WTC11 (cell line): Measurements from ENCODE around the gene TSACC. TPM values are rescaled to one million over a fixed set of nuclear protein-coding genes. Genes with fewer than 3 reads are reported as not detected.

Experiments
- ATAC-seq: fragments of 200-7000 bp; cut with Tn5 transposase; 2 replicates; pipeline ENCODE4 v1.10.0; 2021; ENCODE audit warnings: mild to moderate bottlenecking, moderate library complexity
- CTCF ChIA-PET: fragments of 300-600 bp; sonication (Branson Sonifier 250); formaldehyde crosslinking; loops from one replicate; lab custom pipeline; 2021; ENCODE audit warnings: antibody characterized with exemption; lab: Charles Lee
- POLR2A ChIA-PET: fragments of 350-600 bp; sonication (Branson Sonifier 250); formaldehyde crosslinking; loops from one replicate; lab custom pipeline; 2021; ENCODE audit warnings: antibody characterized with exemption; lab: Charles Lee
- DNase-seq: peaks from one replicate; pipeline ENCODE4 v3.0.0; 2021; ENCODE audit warnings: low spot score
- H3K27ac Mint-ChIP-seq: 2 replicates; pipeline ENCODE4 v1.8.0; 2021; ENCODE audit warnings: mixed read lengths
- H3K27me3 Mint-ChIP-seq: 2 replicates; pipeline ENCODE4 v1.8.0; 2021; ENCODE audit warnings: low read depth, mild to moderate bottlenecking, moderate library complexity, mixed read lengths
- H3K36me3 Mint-ChIP-seq: 2 replicates; pipeline ENCODE4 v1.8.0; 2021; ENCODE audit warnings: mixed read lengths
- H3K4me1 Mint-ChIP-seq: 2 replicates; pipeline ENCODE4 v1.8.0; 2022; ENCODE audit warnings: mixed read lengths
- H3K4me3 Mint-ChIP-seq: 2 replicates; pipeline ENCODE4 v1.8.0; 2021; ENCODE audit warnings: mild to moderate bottlenecking, moderate library complexity, mixed read lengths
- H3K9me3 Mint-ChIP-seq: 2 replicates; pipeline ENCODE4 v1.8.0; 2021; ENCODE audit warnings: mixed read lengths
- CBFB ChIP-seq: sonication (generic); formaldehyde crosslinking; IDR thresholded peaks from 2 replicates; pipeline ENCODE4 v1.8.1; 2022; ENCODE audit warnings: mild to moderate bottlenecking, low read depth, missing genetic modification reagents
- CREB1 ChIP-seq: sonication (generic); formaldehyde crosslinking; IDR thresholded peaks from 2 replicates; pipeline ENCODE4 v1.8.0; 2023; ENCODE audit warnings: mild to moderate bottlenecking, missing genetic modification reagents
- E2F5 ChIP-seq: sonication (generic); formaldehyde crosslinking; IDR thresholded peaks from 2 replicates; pipeline ENCODE4 v1.8.1; 2022; ENCODE audit warnings: mild to moderate bottlenecking, moderate library complexity, missing genetic modification reagents
- ETV6 ChIP-seq: sonication (generic); formaldehyde crosslinking; IDR thresholded peaks from 2 replicates; pipeline ENCODE4 v1.8.1; 2022; ENCODE audit warnings: mild to moderate bottlenecking, missing genetic modification reagents
- FOXK1 ChIP-seq: sonication (generic); formaldehyde crosslinking; IDR thresholded peaks from 2 replicates; pipeline ENCODE4 v1.8.0; 2022; ENCODE audit warnings: mild to moderate bottlenecking, moderate library complexity, missing genetic modification reagents
- FOXP4 ChIP-seq: sonication (generic); formaldehyde crosslinking; IDR thresholded peaks from 2 replicates; pipeline ENCODE4 v1.8.0; 2022; ENCODE audit warnings: mild to moderate bottlenecking, missing genetic modification reagents
- GRHL2 ChIP-seq: fragments of 250-450 bp; sonication (Bioruptor Pico); IDR thresholded peaks from 2 replicates; pipeline ENCODE4 v1.8.0; 2022; ENCODE audit warnings: mild to moderate bottlenecking, moderate library complexity; ENCODE audit not compliant: insufficient replicate concordance, severe bottlenecking
- GTF2I ChIP-seq: fragments of 250-450 bp; sonication (Bioruptor Pico); conservative IDR thresholded peaks from 2 replicates; pipeline ENCODE4 v1.4.0; 2021; ENCODE audit warnings: mild to moderate bottlenecking
- HMGA2 ChIP-seq: fragments of 250-450 bp; sonication (Bioruptor Pico); IDR thresholded peaks from 2 replicates; pipeline ENCODE4 v1.4.0; 2021; ENCODE audit warnings: mild to moderate bottlenecking, moderate library complexity
- HMGXB4 ChIP-seq: sonication (generic); formaldehyde crosslinking; IDR thresholded peaks from 2 replicates; pipeline ENCODE4 v1.8.1; 2023; ENCODE audit warnings: mild to moderate bottlenecking, moderate library complexity, missing genetic modification reagents
- JAZF1 ChIP-seq: fragments of 250-450 bp; sonication (Bioruptor Pico); IDR thresholded peaks from 2 replicates; pipeline ENCODE4 v1.9.0; 2021; ENCODE audit warnings: moderate library complexity, mild to moderate bottlenecking, inconsistent platforms
- KAT7 ChIP-seq: sonication (generic); formaldehyde crosslinking; IDR thresholded peaks from 2 replicates; pipeline ENCODE4 v1.8.1; 2023; ENCODE audit warnings: missing genetic modification reagents, mild to moderate bottlenecking, borderline replicate concordance
- MAX ChIP-seq: sonication (generic); formaldehyde crosslinking; IDR thresholded peaks from 2 replicates; pipeline ENCODE4 v1.8.0; 2022; ENCODE audit warnings: mild to moderate bottlenecking, missing genetic modification reagents
- MLX ChIP-seq: sonication (generic); formaldehyde crosslinking; IDR thresholded peaks from 2 replicates; pipeline ENCODE4 v1.8.1; 2023; ENCODE audit warnings: mild to moderate bottlenecking, missing genetic modification reagents, moderate library complexity
- MXD4 ChIP-seq: fragments of 250-450 bp; sonication (Bioruptor Pico); IDR thresholded peaks from 2 replicates; pipeline ENCODE4 v1.8.0; 2021; ENCODE audit warnings: mild to moderate bottlenecking, moderate library complexity, borderline replicate concordance
- MYBL2 ChIP-seq: sonication (generic); formaldehyde crosslinking; IDR thresholded peaks from 2 replicates; pipeline ENCODE4 v1.8.1; 2023; ENCODE audit warnings: mild to moderate bottlenecking, moderate library complexity, missing genetic modification reagents
- NFYB ChIP-seq: sonication (generic); formaldehyde crosslinking; conservative IDR thresholded peaks from 2 replicates; pipeline ENCODE4 v1.8.0; 2022; ENCODE audit warnings: low read depth, missing genetic modification reagents
- NR2C2 ChIP-seq: sonication (generic); formaldehyde crosslinking; IDR thresholded peaks from 2 replicates; pipeline ENCODE4 v1.8.0; 2022; ENCODE audit warnings: mild to moderate bottlenecking, missing genetic modification reagents
- PRRX2 ChIP-seq: fragments of 250-450 bp; sonication (Bioruptor Pico); IDR thresholded peaks from 2 replicates; pipeline ENCODE4 v1.8.0; 2021; ENCODE audit warnings: mild to moderate bottlenecking
- SP1 ChIP-seq: sonication (generic); formaldehyde crosslinking; conservative IDR thresholded peaks from 2 replicates; pipeline ENCODE4 v1.8.1; 2022; ENCODE audit warnings: missing genetic modification reagents
- TEAD1 ChIP-seq: sonication (generic); formaldehyde crosslinking; IDR thresholded peaks from 2 replicates; pipeline ENCODE4 v1.8.0; 2022; ENCODE audit warnings: mild to moderate bottlenecking, missing genetic modification reagents
- TEAD4 ChIP-seq: sonication (generic); formaldehyde crosslinking; IDR thresholded peaks from 2 replicates; pipeline ENCODE4 v1.8.0; 2022; ENCODE audit warnings: mild to moderate bottlenecking, missing genetic modification reagents
- USF2 ChIP-seq: sonication (generic); formaldehyde crosslinking; IDR thresholded peaks from 2 replicates; pipeline ENCODE4 v1.8.1; 2023; ENCODE audit warnings: mild to moderate bottlenecking, missing genetic modification reagents, moderate library complexity
- ZNF121 ChIP-seq: sonication (generic); formaldehyde crosslinking; IDR thresholded peaks from 2 replicates; pipeline ENCODE4 v1.8.0; 2023; ENCODE audit warnings: missing genetic modification reagents
- ZNF138 ChIP-seq: sonication (generic); formaldehyde crosslinking; conservative IDR thresholded peaks from 2 replicates; pipeline ENCODE4 v1.8.1; 2022; ENCODE audit warnings: mild to moderate bottlenecking, moderate library complexity, missing genetic modification reagents
- ZNF263 ChIP-seq: sonication (generic); formaldehyde crosslinking; IDR thresholded peaks from 2 replicates; pipeline ENCODE4 v1.8.1; 2022; ENCODE audit warnings: low read depth, mild to moderate bottlenecking, moderate library complexity, missing genetic modification reagents
- ZNF281 ChIP-seq: sonication (generic); formaldehyde crosslinking; IDR thresholded peaks from 2 replicates; pipeline ENCODE4 v1.8.0; 2023; ENCODE audit warnings: mild to moderate bottlenecking, missing genetic modification reagents
- ZNF317 ChIP-seq: sonication (generic); formaldehyde crosslinking; IDR thresholded peaks from 2 replicates; pipeline ENCODE4 v1.8.1; 2023; ENCODE audit warnings: low read depth, mild to moderate bottlenecking, moderate library complexity, missing genetic modification reagents, borderline replicate concordance
- ZNF416 ChIP-seq: fragments of 250-450 bp; sonication (Bioruptor Pico); IDR thresholded peaks from 2 replicates; pipeline ENCODE4 v1.9.0; 2021; ENCODE audit warnings: mild to moderate bottlenecking, inconsistent platforms
- total RNA-seq: library from RNA; stranded (reverse); gene quantifications from 3 replicates; pipeline ENCODE4 v1.2.3, GENCODE V29; 2021

TSACC gene
- total RNA-seq, 1 experiment from 2014 or later, result 1.8 TPM

- CTCF ChIA-PET, result interaction anchor here (1.5 kb wide), 1 partner anchor 11 kb away, joined by 4 read pairs; the partner anchor contains the start of gene SMG5
- H3K9me3 Mint-ChIP-seq, result no peaks in the 10 kb centered on the region
- no peak overlapping the region for H3K27ac Mint-ChIP-seq
- H3K4me3 Mint-ChIP-seq, result no peak overlapping the region
- POLR2A ChIA-PET, result no interaction called here
- no peaks in the 10 kb centered on the region for H3K27me3 Mint-ChIP-seq
- peaks cover 7% of the 10 kb centered on the region for H3K4me1 Mint-ChIP-seq
- no peak for TF ChIP-seq KAT7
- TF ChIP-seq PRRX2 (CRISPR knock-in tag), result no peak
- no peak for TF ChIP-seq ZNF121
- TF ChIP-seq ZNF317 (CRISPR knock-in tag), result no peak
- no peak for TF ChIP-seq HMGXB4 (CRISPR knock-in tag)
- TF ChIP-seq TEAD4 (CRISPR knock-in tag), result no peak
- no peak for TF ChIP-seq GRHL2 (CRISPR knock-in tag)
- no peak for TF ChIP-seq MYBL2 (CRISPR knock-in tag)
- no peak for TF ChIP-seq SP1 (CRISPR knock-in tag)
- no peak for TF ChIP-seq GTF2I (CRISPR knock-in tag)
- TF ChIP-seq ETV6 (CRISPR knock-in tag), result no peak
- no peak for TF ChIP-seq CREB1 (CRISPR knock-in tag)
- TF ChIP-seq ZNF138, result no peak
- TF ChIP-seq FOXP4 (CRISPR knock-in tag), result no peak
- no peak for TF ChIP-seq JAZF1
- TF ChIP-seq TEAD1 (CRISPR knock-in tag), result no peak
- TF ChIP-seq HMGA2 (CRISPR knock-in tag), result no peak
- no peak for TF ChIP-seq CBFB (CRISPR knock-in tag)
- no peak for TF ChIP-seq ZNF263 (CRISPR knock-in tag)
- TF ChIP-seq NFYB, result no peak
- no peaks in the 10 kb centered on the region for H3K36me3 Mint-ChIP-seq
- DNase-seq, result no peak
- no peak for ATAC-seq
Measured at GRCh38 chr1:156293098-156293434, 45.3 kb upstream of the TSACC start.

GRCh38 chr1:156293895-156294294, 44.4 kb upstream of the TSACC start:
- no peak for ATAC-seq
- Mint-ChIP-seq H3K27ac (no peak overlapping the region), H3K9me3 (no peaks in the 10 kb centered on the region), H3K36me3 (no peaks in the 10 kb centered on the region), H3K4me3 (no peak overlapping the region), H3K4me1 (peaks cover 7% of the 10 kb centered on the region), H3K27me3 (no peaks in the 10 kb centered on the region; the same call in 1 of the 2 replicates)
- no peak for DNase-seq
- ChIA-PET CTCF (interaction anchor here (1.5 kb wide), 2 partner anchors 12 to 66 kb away, joined by 3 to 4 read pairs; partner anchors contain the start of gene SMG5), POLR2A (no interaction called here)
- TF ChIP-seq MLX (CRISPR knock-in tag) (no peak), MXD4 (CRISPR knock-in tag) (no peak), GRHL2 (CRISPR knock-in tag) (no peak), ZNF416 (no peak), NR2C2 (no peak), E2F5 (CRISPR knock-in tag) (no peak), SP1 (CRISPR knock-in tag) (no peak), USF2 (CRISPR knock-in tag) (no peak), ZNF281 (CRISPR knock-in tag) (no peak), FOXK1 (no peak), MAX (CRISPR knock-in tag) (no peak)
